ENCODE data around the gene MTA2.

DNA sequence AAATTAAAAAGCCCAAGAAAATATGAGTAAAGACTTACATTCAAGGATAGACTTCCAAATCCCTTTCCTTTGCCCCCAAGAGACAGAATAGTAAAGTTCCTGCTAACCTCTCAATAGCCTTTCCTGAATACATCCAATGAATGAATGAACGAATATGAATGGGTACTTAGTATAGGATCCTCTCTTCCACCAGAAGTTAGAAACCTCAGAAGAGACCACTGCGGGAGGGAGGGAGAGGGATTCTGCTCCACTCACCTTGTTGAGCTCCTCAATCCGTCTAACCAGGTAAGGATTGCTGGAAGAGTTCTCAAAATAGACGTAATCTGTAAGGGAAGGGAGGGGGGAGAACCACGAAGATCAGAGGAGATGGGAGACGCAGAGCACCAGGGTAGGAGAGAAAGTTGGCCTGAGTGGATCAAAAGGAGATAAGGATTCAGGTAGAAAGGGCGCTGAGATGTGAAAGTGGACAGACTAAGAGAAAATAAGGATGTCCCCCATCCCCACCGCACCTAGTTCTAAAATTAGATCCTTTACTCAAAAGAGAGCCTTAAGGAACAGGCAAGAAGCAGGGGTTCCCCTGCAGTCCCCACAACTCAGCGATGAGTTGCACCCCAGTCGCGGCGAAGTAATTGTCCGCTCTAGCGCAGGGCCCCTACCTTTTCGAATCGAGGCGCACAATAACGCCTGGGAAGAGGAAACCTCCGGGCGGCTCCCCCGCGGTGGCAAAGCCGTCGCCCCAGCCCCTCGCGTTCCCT, 1.1 kb downstream of the MTA2 start:
- TF ChIP-seq, protein P1, sequence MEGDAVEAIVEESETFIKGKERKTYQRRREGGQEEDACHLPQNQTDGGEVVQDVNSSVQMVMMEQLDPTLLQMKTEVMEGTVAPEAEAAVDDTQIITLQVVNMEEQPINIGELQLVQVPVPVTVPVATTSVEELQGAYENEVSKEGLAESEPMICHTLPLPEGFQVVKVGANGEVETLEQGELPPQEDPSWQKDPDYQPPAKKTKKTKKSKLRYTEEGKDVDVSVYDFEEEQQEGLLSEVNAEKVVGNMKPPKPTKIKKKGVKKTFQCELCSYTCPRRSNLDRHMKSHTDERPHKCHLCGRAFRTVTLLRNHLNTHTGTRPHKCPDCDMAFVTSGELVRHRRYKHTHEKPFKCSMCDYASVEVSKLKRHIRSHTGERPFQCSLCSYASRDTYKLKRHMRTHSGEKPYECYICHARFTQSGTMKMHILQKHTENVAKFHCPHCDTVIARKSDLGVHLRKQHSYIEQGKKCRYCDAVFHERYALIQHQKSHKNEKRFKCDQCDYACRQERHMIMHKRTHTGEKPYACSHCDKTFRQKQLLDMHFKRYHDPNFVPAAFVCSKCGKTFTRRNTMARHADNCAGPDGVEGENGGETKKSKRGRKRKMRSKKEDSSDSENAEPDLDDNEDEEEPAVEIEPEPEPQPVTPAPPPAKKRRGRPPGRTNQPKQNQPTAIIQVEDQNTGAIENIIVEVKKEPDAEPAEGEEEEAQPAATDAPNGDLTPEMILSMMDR (IDR thresholded peaks at IDR 0.05), result no peak
- TF ChIP-seq EP300 (IDR thresholded peaks at IDR 0.05) (no peak), POLR2AphosphoS5 (IDR thresholded peaks at IDR 0.05) (no peak), POLR2A (IDR thresholded peaks at IDR 0.05) (no peak)

Data from sigmoid colon (tissue), 4 donors.